ENCODE measurements around the gene VSIG10L.

VSIG10L gene

GRCh38 chr19:51337861-51338562 is 3.9 kb downstream of the VSIG10L start:
- no peak for TF ChIP-seq CTCF (conservative IDR thresholded peaks at IDR 0.05; ENCODE audit: low read depth, low read length)
- no peak overlapping the region for H3K4me3 ChIP-seq (ENCODE audit: low read depth, low read length)
- no peak for DNase-seq (ENCODE audit: low read depth)

GRCh38 chr19:51337141-51337860 is 4.6 kb downstream of the VSIG10L start:
- no peak overlapping the region for H3K4me3 ChIP-seq (ENCODE audit: low read depth, low read length)
- TF ChIP-seq CTCF (conservative IDR thresholded peaks at IDR 0.05; ENCODE audit: low read depth, low read length), result no peak
- DNase-seq (ENCODE audit: low read depth), result no peak

GRCh38 chr19:51333836-51334460 is 8.0 kb downstream of the VSIG10L start:
- no peak for DNase-seq (ENCODE audit: low read depth)
- no peak for TF ChIP-seq CTCF (conservative IDR thresholded peaks at IDR 0.05; ENCODE audit: low read depth, low read length)
- no peak overlapping the region for H3K4me3 ChIP-seq (ENCODE audit: low read depth, low read length)

GRCh38 chr19:51331716-51332115 is 10.2 kb downstream of the VSIG10L start:
- no peak for TF ChIP-seq CTCF (conservative IDR thresholded peaks at IDR 0.05; ENCODE audit: low read depth, low read length)
- no peak overlapping the region for H3K4me3 ChIP-seq (ENCODE audit: low read depth, low read length)
- no peak for DNase-seq (ENCODE audit: low read depth)

GRCh38 chr19:51331193-51331592 is 10.7 kb downstream of the VSIG10L start:
- no peak overlapping the region for H3K4me3 ChIP-seq (ENCODE audit: low read depth, low read length)
- TF ChIP-seq CTCF (conservative IDR thresholded peaks at IDR 0.05; ENCODE audit: low read depth, low read length), result no peak
- DNase-seq (ENCODE audit: low read depth), result no peak

GRCh38 chr19:51330366-51330765 is 11.6 kb downstream of the VSIG10L start:
- DNase-seq (ENCODE audit: low read depth), result no peak
- no peak overlapping the region for H3K4me3 ChIP-seq (ENCODE audit: low read depth, low read length)
- no peak for TF ChIP-seq CTCF (conservative IDR thresholded peaks at IDR 0.05; ENCODE audit: low read depth, low read length)
